HG02588 (cell line): Measurements from ENCODE around the gene GAGE13.
"Not testable (repeated sequence)": the region's sequence is repeated elsewhere in the genome, so short reads cannot be mapped to it uniquely, and the experiment has no call there.

ENCODE experiments used
- ATAC-seq: cut with Tn5 transposase; IDR thresholded peaks from one replicate; pipeline ENCODE4 v1.9.1; 2021; ENCODE audit warnings: mild to moderate bottlenecking, moderate library complexity; ENCODE audit not compliant: unreplicated experiment

GAGE13 gene

DNA sequence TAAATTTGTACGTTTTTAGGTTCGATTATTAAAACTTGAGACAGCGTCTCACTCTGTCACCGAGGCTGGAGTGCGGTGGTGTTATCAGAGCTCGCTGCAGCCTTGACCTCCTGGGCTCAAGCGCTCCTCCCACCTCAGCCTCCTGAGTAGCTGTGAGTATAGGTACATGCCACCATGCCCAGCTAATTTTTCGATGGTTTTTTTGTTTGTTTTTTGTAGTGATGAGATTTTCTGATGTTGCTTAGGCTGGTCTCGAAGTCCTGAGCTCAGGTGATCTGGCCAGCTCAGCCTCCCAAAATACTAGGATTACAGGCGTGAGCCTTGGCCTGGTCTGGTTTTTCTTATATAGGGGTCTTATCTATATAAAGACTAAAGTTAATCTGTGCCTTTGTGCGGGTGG, 961 bp upstream of the GAGE13 start:
- ATAC-seq: not testable (repeated sequence)

GRCh38 chrX:49331841-49332240, 459 bp downstream of the GAGE13 start:
- not testable (repeated sequence) for ATAC-seq

GRCh38 chrX:49341449-49341848, 10.1 kb downstream of the GAGE13 start:
- ATAC-seq: not testable (repeated sequence)

DNA sequence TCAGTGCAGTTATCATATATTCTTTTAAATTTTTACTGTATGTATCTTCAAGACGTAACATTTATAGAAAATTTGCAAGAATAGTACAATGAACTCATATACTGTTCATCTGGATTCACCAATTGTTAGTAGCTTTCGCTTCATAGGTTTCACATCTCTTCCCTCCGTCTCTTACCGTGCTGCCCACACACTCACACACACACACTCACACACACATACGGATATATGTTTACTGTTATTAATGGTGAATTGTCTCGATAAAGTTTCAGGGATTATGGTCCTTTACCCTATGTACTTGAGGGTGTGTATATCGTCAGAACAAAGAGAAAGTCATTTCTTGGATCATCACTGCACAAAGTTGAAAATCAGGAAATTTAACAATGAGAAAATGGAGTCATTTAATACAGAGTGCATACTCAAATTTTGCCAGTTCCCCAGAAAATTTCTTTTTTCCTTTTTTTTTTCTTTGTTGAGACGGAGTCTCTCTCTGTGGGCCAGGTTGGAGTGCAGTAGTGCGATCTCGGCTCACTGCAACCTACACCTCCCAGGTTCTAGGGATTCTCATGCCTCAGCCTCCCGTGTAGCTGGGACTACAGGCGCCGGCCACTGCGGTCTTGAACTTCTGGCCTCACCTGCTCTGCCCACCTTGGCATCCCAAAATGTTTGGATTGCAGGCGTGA, 13.3 kb downstream of the GAGE13 start:
- not testable (repeated sequence) for ATAC-seq

GRCh38 chrX:49345402-49345801, 14.0 kb downstream of the GAGE13 start:
- not testable (repeated sequence) for ATAC-seq

GRCh38 chrX:49346150-49346549, 14.8 kb downstream of the GAGE13 start:
- not testable (repeated sequence) for ATAC-seq
